GM23248 (cell line): Measurements from ENCODE around the gene DGKE. TPM values are rescaled to one million over a fixed set of nuclear protein-coding genes. Genes with fewer than 3 reads are reported as not detected.

Source experiments
- DNase-seq: peaks from one replicate; pipeline ENCODE4 v3.0.0-alpha.2; 2015
- H2AFZ ChIP-seq: fragments of 200-600 bp; sonication (generic); 2 replicates; pipeline ENCODE4 v1.6.1; 2016; ENCODE audit warnings: antibody characterized with exemption
- H3F3A ChIP-seq: fragments of 200-600 bp; sonication (generic); 2 replicates; pipeline ENCODE4 v1.6.1; 2016; ENCODE audit warnings: mild to moderate bottlenecking, antibody characterized with exemption, mixed run types; ENCODE audit not compliant: insufficient read depth
- H3K27ac ChIP-seq: fragments of 200-600 bp; sonication (generic); 2 replicates; pipeline ENCODE4 v1.5.1; 2016; ENCODE audit warnings: mild to moderate bottlenecking
- H3K27me3 ChIP-seq: fragments of 200-600 bp; sonication (generic); replicated peaks from 2 replicates; pipeline ENCODE4 v1.6.1; 2016; ENCODE audit warnings: mild to moderate bottlenecking; ENCODE audit not compliant: insufficient read depth
- H3K36me3 ChIP-seq: fragments of 200-600 bp; sonication (generic); 2 replicates; pipeline ENCODE4 v1.6.1; 2016; ENCODE audit warnings: low read depth, mild to moderate bottlenecking
- H3K4me1 ChIP-seq: fragments of 200-600 bp; sonication (generic); 2 replicates; pipeline ENCODE4 v1.6.1; 2016; ENCODE audit warnings: mild to moderate bottlenecking; ENCODE audit not compliant: insufficient read depth
- H3K4me2 ChIP-seq: fragments of 200-600 bp; sonication (generic); one replicate; pipeline ENCODE4 v1.6.1; 2016; ENCODE audit warnings: mild to moderate bottlenecking; ENCODE audit not compliant: unreplicated experiment
- H3K4me3 ChIP-seq: fragments of 200-600 bp; sonication (generic); 2 replicates; pipeline ENCODE4 v1.5.1; 2016; ENCODE audit warnings: mild to moderate bottlenecking
- H3K79me2 ChIP-seq: fragments of 200-600 bp; sonication (generic); 2 replicates; pipeline ENCODE4 v1.6.1; 2016; ENCODE audit warnings: mild to moderate bottlenecking; ENCODE audit not compliant: insufficient read depth
- H3K9ac ChIP-seq: fragments of 200-600 bp; sonication (generic); 2 replicates; pipeline ENCODE4 v1.6.1; 2016; ENCODE audit warnings: mild to moderate bottlenecking
- H3K9me2 ChIP-seq: fragments of 200-600 bp; sonication (generic); 2 replicates; pipeline ENCODE4 v1.6.1; 2016; ENCODE audit warnings: mixed run types, mild to moderate bottlenecking, moderate library complexity; ENCODE audit not compliant: insufficient read depth
- H3K9me3 ChIP-seq: fragments of 200-600 bp; sonication (generic); one replicate; pipeline ENCODE4 v1.6.1; 2017; ENCODE audit warnings: low read depth
- H4K20me1 ChIP-seq: fragments of 200-600 bp; sonication (generic); 2 replicates; pipeline ENCODE4 v1.6.0; 2016; ENCODE audit not compliant: insufficient read depth
- EZH2 ChIP-seq: fragments of 200-600 bp; sonication (generic); IDR thresholded peaks from 2 replicates; pipeline ENCODE4 v1.6.1; 2018; ENCODE audit warnings: antibody characterized with exemption, mild to moderate bottlenecking; ENCODE audit not compliant: insufficient read depth, poor library complexity, severe bottlenecking
- EZH2phosphoT487 ChIP-seq: fragments of 200-600 bp; sonication (generic); IDR thresholded peaks from 2 replicates; pipeline ENCODE4 v1.6.1; 2018; ENCODE audit warnings: antibody characterized with exemption, moderate library complexity, mild to moderate bottlenecking, low read depth; ENCODE audit not compliant: insufficient read depth
- whole genome bisulfite sequencing, 2 experiments: methylation state at CpG; one replicate each; pipeline ENCODE4 v1.1.6; 2015 to 2017; ENCODE audit warnings: low lambda C conversion rate in 2 of 2, low coverage in 1 of 2; ENCODE audit errors: missing lambda C conversion rate in 2 of 2; 5-methylcytosine and 5-hydroxymethylcytosine counted together
- in situ Hi-C: fragments of 300-500 bp; cut with MboI; formaldehyde crosslinking; loops from 2 replicates; pipeline ENCODE4 v1.15.0; 2020
- polyA plus RNA-seq: library from polyadenylated mRNA; unstranded; fragments of >200 nt; fragmentation: Nextera tagmentation; extraction: Ambion mirVana; gene quantifications from 2 replicates; pipeline ENCODE4 v1.2.1, GENCODE V29; 2016
- total RNA-seq: library from RNA; depleted of rRNA; stranded (reverse); fragments of >200 nt; shearing (Covaris generic); gene quantifications from 2 replicates; pipeline ENCODE4 v1.2.3, GENCODE V29; 2014

DGKE gene
- total and polyA plus RNA-seq, 2 experiments from 2014 or later: 1.9 to 2.8 TPM

- Histone ChIP-seq H3F3A (no peaks in the 10 kb centered on the region), H3K27ac (no peak overlapping the region), H4K20me1 (no peaks in the 10 kb centered on the region), H3K9me3 (no peaks in the 10 kb centered on the region), H3K4me1 (no peaks in the 10 kb centered on the region), H2AFZ (no peak overlapping the region), H3K4me3 (no peak overlapping the region), H3K9ac (no peak overlapping the region), H3K4me2 (no peak overlapping the region), H3K27me3 (no peaks in the 10 kb centered on the region), H3K9me2 (no peaks in the 10 kb centered on the region), H3K79me2 (no peaks in the 10 kb centered on the region), H3K36me3 (no peaks in the 10 kb centered on the region)
- TF ChIP-seq EZH2 (no peak), EZH2phosphoT487 (no peak)
- 92 to 94% methylated on average over 4 of the region's 4 CpGs for WGBS, 2 experiments
- no peak for DNase-seq
- in situ Hi-C loops: no loop called here
Observed at GRCh38 chr17:56806949-56807348, 27.0 kb upstream of the DGKE start.

- no peaks in the 10 kb centered on the region for H3F3A ChIP-seq
- H3K36me3 ChIP-seq: no peaks in the 10 kb centered on the region
- no peak for DNase-seq
- no peaks in the 10 kb centered on the region for H3K9me3 ChIP-seq
- H3K27me3 ChIP-seq: no peaks in the 10 kb centered on the region
- no peak overlapping the region for H3K9ac ChIP-seq
- TF ChIP-seq EZH2 (no peak), EZH2phosphoT487 (no peak)
- H4K20me1 ChIP-seq: no peaks in the 10 kb centered on the region
- H3K27ac ChIP-seq: no peak overlapping the region
- no peaks in the 10 kb centered on the region for H3K4me1 ChIP-seq
- no peaks in the 10 kb centered on the region for H3K9me2 ChIP-seq
- in situ Hi-C loops: no loop called here
- 95 to 98% methylated on average over 3 of the region's 3 CpGs for WGBS, 2 experiments
- no peak overlapping the region for H3K4me2 ChIP-seq
- H2AFZ ChIP-seq: no peak overlapping the region
- no peak overlapping the region for H3K4me3 ChIP-seq
- no peaks in the 10 kb centered on the region for H3K79me2 ChIP-seq
Observed at GRCh38 chr17:56807723-56808122, 26.2 kb upstream of the DGKE start.

- no peaks in the 10 kb centered on the region for H4K20me1 ChIP-seq
- H3K9me3 ChIP-seq: no peaks in the 10 kb centered on the region
- no peaks in the 10 kb centered on the region for H3K9me2 ChIP-seq
- no peak for DNase-seq
- H3K4me2 ChIP-seq: no peak overlapping the region
- H3K4me3 ChIP-seq: no peak overlapping the region
- H3F3A ChIP-seq: no peaks in the 10 kb centered on the region
- H3K79me2 ChIP-seq: no peaks in the 10 kb centered on the region
- TF ChIP-seq EZH2phosphoT487 (no peak), EZH2 (no peak)
- H3K27me3 ChIP-seq: no peaks in the 10 kb centered on the region
- H3K27ac ChIP-seq: no peak overlapping the region
- H3K9ac ChIP-seq: no peak overlapping the region
- H3K4me1 ChIP-seq: no peaks in the 10 kb centered on the region
- no peaks in the 10 kb centered on the region for H3K36me3 ChIP-seq
- H2AFZ ChIP-seq: no peak overlapping the region
- in situ Hi-C loops: no loop called here
- WGBS, 2 experiments: 68 to 71% methylated on average over 3 of the region's 3 CpGs
Observed at GRCh38 chr17:56808503-56808902, 25.4 kb upstream of the DGKE start.

GRCh38 chr17:56809106-56809819 lies 24.7 kb upstream of the DGKE start:
- no peaks in the 10 kb centered on the region for H3K36me3 ChIP-seq
- no peak overlapping the region for H2AFZ ChIP-seq
- DNase-seq: no peak
- 95 to 96% methylated on average over 7 to 9 of the region's 9 CpGs for WGBS, 2 experiments
- no peak overlapping the region for H3K9ac ChIP-seq
- H4K20me1 ChIP-seq: no peaks in the 10 kb centered on the region
- H3K4me2 ChIP-seq: no peak overlapping the region
- no peaks in the 10 kb centered on the region for H3F3A ChIP-seq
- no peak overlapping the region for H3K27ac ChIP-seq
- H3K27me3 ChIP-seq: no peaks in the 10 kb centered on the region
- in situ Hi-C loops: no loop called here
- TF ChIP-seq EZH2phosphoT487 (no peak), EZH2 (no peak)
- H3K4me1 ChIP-seq: no peaks in the 10 kb centered on the region
- H3K9me3 ChIP-seq: no peaks in the 10 kb centered on the region
- no peaks in the 10 kb centered on the region for H3K79me2 ChIP-seq
- no peaks in the 10 kb centered on the region for H3K9me2 ChIP-seq
- no peak overlapping the region for H3K4me3 ChIP-seq

GRCh38 chr17:56809820-56810179 lies 24.2 kb upstream of the DGKE start:
- no peak for TF ChIP-seq EZH2
- no peak for TF ChIP-seq EZH2phosphoT487
- Histone ChIP-seq H3K4me1 (no peaks in the 10 kb centered on the region), H3K4me2 (no peak overlapping the region), H3K36me3 (no peaks in the 10 kb centered on the region), H3K4me3 (no peak overlapping the region), H3F3A (no peaks in the 10 kb centered on the region), H2AFZ (no peak overlapping the region), H3K27me3 (no peaks in the 10 kb centered on the region), H3K9ac (no peak overlapping the region), H3K79me2 (no peaks in the 10 kb centered on the region), H3K27ac (no peak overlapping the region), H4K20me1 (no peaks in the 10 kb centered on the region), H3K9me3 (no peaks in the 10 kb centered on the region), H3K9me2 (no peaks in the 10 kb centered on the region)
- no peak for DNase-seq
- in situ Hi-C loops: no loop called here
- 82 to 100% methylated on average over 1 of the region's 1 CpG for WGBS, 2 experiments
